HG02642 (cell line): ENCODE data around the gene ZNF496.

ENCODE experiments used
- ATAC-seq: cut with Tn5 transposase; IDR thresholded peaks from one replicate; pipeline ENCODE4 v1.9.1; 2021; ENCODE audit warnings: mild to moderate bottlenecking; ENCODE audit not compliant: unreplicated experiment, poor library complexity

Gene ZNF496

GRCh38 chr1:247331172-247331524 is 519 bp downstream of the ZNF496 start:
- ATAC-seq = peak; percentile 71

- ATAC-seq = no peak
Measured at GRCh38 chr1:247330548-247331171, 1.0 kb downstream of the ZNF496 start.

- ATAC-seq = no peak
Measured at GRCh38 chr1:247329097-247329617, 2.5 kb downstream of the ZNF496 start.

GRCh38 chr1:247328311-247328710 is 3.4 kb downstream of the ZNF496 start:
- ATAC-seq = no peak

- no peak for ATAC-seq
Measured at GRCh38 chr1:247326411-247327130, 5.1 kb downstream of the ZNF496 start.

GRCh38 chr1:247324923-247325322 is 6.7 kb downstream of the ZNF496 start:
- no peak for ATAC-seq

GRCh38 chr1:247324204-247324787 is 7.4 kb downstream of the ZNF496 start:
- no peak for ATAC-seq

GRCh38 chr1:247322849-247323586 is 8.6 kb downstream of the ZNF496 start:
- ATAC-seq = no peak

GRCh38 chr1:247322442-247322841 is 9.2 kb downstream of the ZNF496 start:
- no peak for ATAC-seq

GRCh38 chr1:247317702-247318101 is 14.0 kb downstream of the ZNF496 start:
- ATAC-seq = no peak

- ATAC-seq = no peak
Measured at GRCh38 chr1:247316590-247317197, 15.0 kb downstream of the ZNF496 start.

GRCh38 chr1:247304031-247304430 is 27.6 kb downstream of the ZNF496 start:
- no peak for ATAC-seq

- no peak for ATAC-seq
Measured at GRCh38 chr1:247303216-247303615, 28.5 kb downstream of the ZNF496 start.

GRCh38 chr1:247301176-247301540 is 30.5 kb downstream of the ZNF496 start:
- no peak for ATAC-seq

- no peak for ATAC-seq
Measured at GRCh38 chr1:247300491-247301175, 31.0 kb downstream of the ZNF496 start.

- no peak for ATAC-seq
Measured at GRCh38 chr1:247299723-247300381, 31.8 kb downstream of the ZNF496 start.

GRCh38 chr1:247298701-247299100 is 33.0 kb downstream of the ZNF496 start:
- no peak for ATAC-seq

GRCh38 chr1:247298124-247298481 is 33.6 kb downstream of the ZNF496 start:
- no peak for ATAC-seq

- no peak for ATAC-seq
Measured at GRCh38 chr1:247297263-247298123, 34.2 kb downstream of the ZNF496 start.
